HG03196 (cell line): Measurements from ENCODE around the gene CCDC142.
A peak's percentile ranks its signal among the peaks of the same experiment; 100 is the strongest.
"Not testable (repeated sequence)": the region's sequence is repeated elsewhere in the genome, so short reads cannot be mapped to it uniquely, and the experiment has no call there.

Source experiments
- ATAC-seq: cut with Tn5 transposase; IDR thresholded peaks from one replicate; pipeline ENCODE4 v1.9.1; 2021; ENCODE audit not compliant: unreplicated experiment

Gene CCDC142

GRCh38 chr2:74499940-74500577, 17.3 kb upstream of the CCDC142 start:
- no peak for ATAC-seq

GRCh38 chr2:74499267-74499939, 16.6 kb upstream of the CCDC142 start, which contains the start of gene LBX2:
TSS of gene LBX2 (minus strand) at chr2:74499603. CDS start at chr2:74499537, 66 bp downstream.
- no peak for ATAC-seq

GRCh38 chr2:74498500-74499266, 15.9 kb upstream of the CCDC142 start:
- ATAC-seq: no peak

GRCh38 chr2:74497777-74498499, 15.1 kb upstream of the CCDC142 start:
- ATAC-seq: no peak

GRCh38 chr2:74496997-74497776, 14.4 kb upstream of the CCDC142 start:
- ATAC-seq: no peak

- no peak for ATAC-seq
Measured at GRCh38 chr2:74495440-74495839, 12.6 kb upstream of the CCDC142 start.

GRCh38 chr2:74493546-74493945, 10.7 kb upstream of the CCDC142 start:
- ATAC-seq: no peak

GRCh38 chr2:74491648-74492544, 9.1 kb upstream of the CCDC142 start:
- ATAC-seq: no peak

- ATAC-seq: no peak
Measured at GRCh38 chr2:74489906-74490305, 7.1 kb upstream of the CCDC142 start.

- no peak for ATAC-seq
Measured at GRCh38 chr2:74488643-74489481, 6.1 kb upstream of the CCDC142 start.

- no peak for ATAC-seq
Measured at GRCh38 chr2:74486141-74486540, 3.3 kb upstream of the CCDC142 start.

GRCh38 chr2:74483675-74484164, 922 bp upstream of the CCDC142 start:
- not testable (repeated sequence) for ATAC-seq

- ATAC-seq: peak; percentile 27
Measured at GRCh38 chr2:74481961-74482800, 617 bp downstream of the CCDC142 start.

- ATAC-seq: no peak
Measured at GRCh38 chr2:74481431-74481830, 1.4 kb downstream of the CCDC142 start.

GRCh38 chr2:74474899-74475298, 7.9 kb downstream of the CCDC142 start:
- ATAC-seq: no peak

GRCh38 chr2:74474481-74474880, 8.3 kb downstream of the CCDC142 start:
- ATAC-seq: no peak

- peak; percentile 1 for ATAC-seq
Measured at GRCh38 chr2:74472945-74473258, 9.9 kb downstream of the CCDC142 start.
